ENCODE results near the gene ZDHHC17. TPM values are rescaled to one million over a fixed set of nuclear protein-coding genes. Genes with fewer than 3 reads are reported as not detected.
A peak's percentile ranks its signal among the peaks of the same experiment; 100 is the strongest.
"Not testable (repeated sequence)": the region's sequence is repeated elsewhere in the genome, so short reads cannot be mapped to it uniquely, and the experiment has no call there.

ZDHHC17 gene
- 300 TPM for total RNA-seq

GRCh38 chr12:76763746-76764675, at the start of gene ZDHHC17:
TSS of gene ZDHHC17 (plus strand) at chr12:76764115. CDS start at chr12:76764237, 122 bp downstream.
- peak; percentile 92 for DNase-seq

GRCh38 chr12:76714415-76714814, 49.5 kb upstream of the ZDHHC17 start:
- DNase-seq, result no peak

GRCh38 chr12:76714861-76715260, 49.1 kb upstream of the ZDHHC17 start:
- no peak for DNase-seq

GRCh38 chr12:76715332-76715731, 48.6 kb upstream of the ZDHHC17 start:
- DNase-seq, result no peak

- DNase-seq, result no peak
Observed at GRCh38 chr12:76717314-76717713, 46.6 kb upstream of the ZDHHC17 start.

- DNase-seq, result no peak
Observed at GRCh38 chr12:76719171-76720041, 44.5 kb upstream of the ZDHHC17 start.

- no peak for DNase-seq
Observed at GRCh38 chr12:76720068-76720467, 43.8 kb upstream of the ZDHHC17 start.

- DNase-seq, result no peak
Observed at GRCh38 chr12:76726626-76727025, 37.3 kb upstream of the ZDHHC17 start.

- DNase-seq, result not testable (repeated sequence)
Observed at GRCh38 chr12:76732188-76732587, 31.7 kb upstream of the ZDHHC17 start.

- DNase-seq, result not testable (repeated sequence)
Observed at GRCh38 chr12:76737689-76738088, 26.2 kb upstream of the ZDHHC17 start.

GRCh38 chr12:76738824-76739579, 24.9 kb upstream of the ZDHHC17 start:
- no peak for DNase-seq

- DNase-seq, result no peak
Observed at GRCh38 chr12:76739896-76740295, 24.0 kb upstream of the ZDHHC17 start.

- DNase-seq, result no peak
Observed at GRCh38 chr12:76740501-76740900, 23.4 kb upstream of the ZDHHC17 start.

GRCh38 chr12:76745343-76745742, 18.6 kb upstream of the ZDHHC17 start:
- DNase-seq, result no peak

GRCh38 chr12:76746516-76746915, 17.4 kb upstream of the ZDHHC17 start:
- no peak for DNase-seq

GRCh38 chr12:76747245-76747644, 16.7 kb upstream of the ZDHHC17 start:
- no peak for DNase-seq

- no peak for DNase-seq
Observed at GRCh38 chr12:76755829-76756379, 8.0 kb upstream of the ZDHHC17 start.

GRCh38 chr12:76757694-76758093, 6.2 kb upstream of the ZDHHC17 start:
- no peak for DNase-seq

GRCh38 chr12:76762601-76762980, 1.3 kb upstream of the ZDHHC17 start:
- DNase-seq, result no peak

- no peak for DNase-seq
Observed at GRCh38 chr12:76764856-76765255, 941 bp downstream of the ZDHHC17 start.

GRCh38 chr12:76765598-76765997, 1.7 kb downstream of the ZDHHC17 start:
- DNase-seq, result no peak

- no peak for DNase-seq
Observed at GRCh38 chr12:76766161-76766560, 2.2 kb downstream of the ZDHHC17 start.
